Gastrocnemius medialis (tissue), 4 donors: ENCODE measurements around the gene VWA3A.
"Not testable (repeated sequence)": the region's sequence is repeated elsewhere in the genome, so short reads cannot be mapped to it uniquely, and the experiment has no call there.

Source experiments
- POLR2A ChIP-seq, 2 donors: fragments of 450-650 bp; IDR thresholded peaks; one replicate each; pipeline ENCODE4 v1.6.1; 2017; ENCODE audit warnings: antibody characterized with exemption in 2 of 2, mild to moderate bottlenecking in 2 of 2, moderate library complexity in 2 of 2
- TF ChIP-seq, protein P1 (sequence below), 5 experiments: fragments of 450-650 bp in 3 of 5; fragments of 200-600 bp in 2 of 5; sonication (generic) in 2 of 5; IDR thresholded peaks in 4 of 5; conservative IDR thresholded peaks in 1 of 5; 1 replicate in 4 of 5; 2 replicates in 1 of 5; pipeline ENCODE4 v1.5.1; 2016 to 2019; ENCODE audit warnings: antibody characterized with exemption in 5 of 5, mild to moderate bottlenecking in 3 of 5, moderate library complexity in 3 of 5

DNA sequence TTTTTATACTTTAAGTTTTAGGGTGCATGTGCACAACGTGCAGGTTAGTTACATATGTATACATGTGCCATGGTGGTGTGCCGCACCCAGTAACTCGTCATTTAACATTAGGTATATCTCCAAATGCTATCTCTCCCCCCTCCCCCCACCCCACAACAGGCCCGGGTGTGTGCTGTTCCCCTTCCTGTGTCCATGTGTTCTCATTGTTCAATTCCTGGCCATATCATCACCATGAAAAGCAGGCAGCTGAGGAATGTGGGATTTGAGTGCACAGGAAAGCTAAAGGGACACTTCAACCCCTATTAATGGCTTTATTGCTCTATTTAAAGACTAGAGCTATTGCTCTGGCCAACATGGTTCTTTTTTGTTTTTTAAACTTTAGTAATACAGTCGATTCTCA is 46.5 kb upstream of the VWA3A start:
- TF ChIP-seq, protein P1, sequence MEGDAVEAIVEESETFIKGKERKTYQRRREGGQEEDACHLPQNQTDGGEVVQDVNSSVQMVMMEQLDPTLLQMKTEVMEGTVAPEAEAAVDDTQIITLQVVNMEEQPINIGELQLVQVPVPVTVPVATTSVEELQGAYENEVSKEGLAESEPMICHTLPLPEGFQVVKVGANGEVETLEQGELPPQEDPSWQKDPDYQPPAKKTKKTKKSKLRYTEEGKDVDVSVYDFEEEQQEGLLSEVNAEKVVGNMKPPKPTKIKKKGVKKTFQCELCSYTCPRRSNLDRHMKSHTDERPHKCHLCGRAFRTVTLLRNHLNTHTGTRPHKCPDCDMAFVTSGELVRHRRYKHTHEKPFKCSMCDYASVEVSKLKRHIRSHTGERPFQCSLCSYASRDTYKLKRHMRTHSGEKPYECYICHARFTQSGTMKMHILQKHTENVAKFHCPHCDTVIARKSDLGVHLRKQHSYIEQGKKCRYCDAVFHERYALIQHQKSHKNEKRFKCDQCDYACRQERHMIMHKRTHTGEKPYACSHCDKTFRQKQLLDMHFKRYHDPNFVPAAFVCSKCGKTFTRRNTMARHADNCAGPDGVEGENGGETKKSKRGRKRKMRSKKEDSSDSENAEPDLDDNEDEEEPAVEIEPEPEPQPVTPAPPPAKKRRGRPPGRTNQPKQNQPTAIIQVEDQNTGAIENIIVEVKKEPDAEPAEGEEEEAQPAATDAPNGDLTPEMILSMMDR (IDR thresholded peaks at IDR 0.05 in 4 of 5, conservative IDR thresholded peaks at IDR 0.05 in 1 of 5) = not testable (repeated sequence)
- TF ChIP-seq POLR2A (IDR thresholded peaks at IDR 0.05) = not testable (repeated sequence)
